HepG2 (cell line): ENCODE data around the gene FBXW5. TPM values are rescaled to one million over a fixed set of nuclear protein-coding genes. Genes with fewer than 3 reads are reported as not detected.
A peak's percentile ranks its signal among the peaks of the same experiment; 100 is the strongest.

ENCODE experiments used
- ATAC-seq: fragments of 200-7000 bp; cut with Tn5 transposase; 3 replicates; pipeline ENCODE4 v1.9.1; 2020; ENCODE audit warnings: mild to moderate bottlenecking, moderate library complexity
- BruUV-seq: library from RNA; stranded (reverse); fragments of 400-500 nt; replicated peaks from 2 replicates; lab custom pipeline; 2021; lab: Mats Ljungman, UMichigan
- CTCF ChIA-PET: fragments of 300-600 bp; formaldehyde crosslinking; extraction: SDS; loops from one replicate; lab custom pipeline; 2021; ENCODE audit warnings: low total read pairs, inconsistent platforms, low intra/inter-chr PET ratio; lab: Yijun Ruan, JAX
- POLR2A ChIA-PET: fragments of 350-600 bp; sonication (Branson Sonifier 250); formaldehyde crosslinking; loops from one replicate; lab custom pipeline; 2020; ENCODE audit warnings: antibody characterized with exemption, inconsistent platforms; lab: Yijun Ruan, JAX
- DNase-seq: peaks from one replicate; pipeline ENCODE4 v3.0.0-alpha.2; 2015; ENCODE audit warnings: low spot score
- FAIRE-seq: peaks from 3 replicates; lab custom pipeline; 2011; peaks lifted over from hg19 to GRCh38; lab: Jason Lieb, UNC
- H2AFZ ChIP-seq: one replicate; pipeline ENCODE4 v1.6.1; 2011; ENCODE audit warnings: low read length, inconsistent platforms
- H3K27ac ChIP-seq: fragments of 300-600 bp; 3 replicates; pipeline ENCODE4 v1.8.0; 2011; ENCODE audit warnings: mixed run types, mild to moderate bottlenecking, mixed read lengths, low read length, inconsistent platforms; ENCODE audit not compliant: insufficient read depth; ENCODE audit errors: extremely low read length
- H3K27me3 ChIP-seq, 2 experiments: fragments of 200-600 bp in 1 of 2; 2 replicates in 1 of 2; 3 replicates in 1 of 2; pipeline versions ENCODE4 v1.6.0 to v1.8.0; 2011; ENCODE audit warnings: low read length in 2 of 2, mild to moderate bottlenecking in 2 of 2, moderate library complexity in 2 of 2, inconsistent platforms in 1 of 2; ENCODE audit not compliant: insufficient read depth in 2 of 2, control insufficient read depth in 1 of 2
- H3K36me3 ChIP-seq, 2 experiments: fragments of 200-600 bp in 1 of 2; replicated peaks in 1 of 2; 2 replicates in 1 of 2; 3 replicates in 1 of 2; pipeline versions ENCODE4 v1.5.1 to v1.8.0; 2011; ENCODE audit warnings: low read length in 2 of 2, inconsistent platforms in 1 of 2; ENCODE audit not compliant: insufficient read depth in 2 of 2, control insufficient read depth in 1 of 2
- H3K4me1 ChIP-seq: 2 replicates; pipeline ENCODE4 v1.5.1; 2012; ENCODE audit warnings: low read length, inconsistent platforms; ENCODE audit not compliant: insufficient read depth
- H3K4me2 ChIP-seq: 2 replicates; pipeline ENCODE4 v1.6.0; 2011; ENCODE audit warnings: low read depth, low read length, inconsistent platforms
- H3K4me3 ChIP-seq, 3 experiments: fragments of 200-600 bp in 1 of 3; sonication (generic), shearing (Covaris generic) in 1 of 3; replicated peaks in 1 of 3; 2 replicates each; pipeline ENCODE4 v1.5.1; 2011 to 2016; ENCODE audit warnings: low read length in 3 of 3, inconsistent platforms in 2 of 3, low read depth in 2 of 3, mild to moderate bottlenecking in 2 of 3, control low read depth in 1 of 3, mixed read lengths in 1 of 3; ENCODE audit not compliant: insufficient read depth in 1 of 3
- H3K79me2 ChIP-seq: one replicate; pipeline ENCODE4 v1.6.1; 2011; ENCODE audit warnings: low read length, inconsistent platforms; ENCODE audit not compliant: insufficient read depth
- H3K9ac ChIP-seq: 2 replicates; pipeline ENCODE4 v1.6.0; 2011; ENCODE audit warnings: mild to moderate bottlenecking, low read depth, low read length, inconsistent platforms; ENCODE audit not compliant: insufficient read depth
- H3K9me3 ChIP-seq: 2 replicates; pipeline ENCODE4 v1.5.1; 2012; ENCODE audit warnings: mild to moderate bottlenecking, low read length
- H4K20me1 ChIP-seq: 2 replicates; pipeline ENCODE4 v1.6.0; 2011; ENCODE audit warnings: inconsistent platforms, mild to moderate bottlenecking, low read length, moderate library complexity; ENCODE audit not compliant: insufficient read depth
- CTCF ChIP-seq: sonication (generic); formaldehyde crosslinking; IDR thresholded peaks from 2 replicates; pipeline ENCODE4 v1.5.0; 2020; ENCODE audit warnings: mild to moderate bottlenecking, missing genetic modification reagents, moderate library complexity
- MED13 ChIP-seq: sonication (generic); formaldehyde crosslinking; IDR thresholded peaks from 2 replicates; pipeline ENCODE4 v1.5.0; 2020; ENCODE audit warnings: missing genetic modification reagents
- NCOA5 ChIP-seq: sonication (generic); formaldehyde crosslinking; IDR thresholded peaks from 2 replicates; pipeline ENCODE4 v1.4.0; 2020; ENCODE audit warnings: missing genetic modification reagents
- WGBS: methylation state at CpG from one replicate; pipeline ENCODE4 v1.1.6; 2017; ENCODE audit warnings: low lambda C conversion rate; 5-methylcytosine and 5-hydroxymethylcytosine counted together
- in situ Hi-C: cut with HindIII; loops from 2 replicates; pipeline ENCODE4 v1.10.0; 2017; ENCODE audit warnings: low pct_unique_long_range_greater_than_20kb; ENCODE audit not compliant: extremely low pct_ligation_motif_present
- intact Hi-C: fragments of 100-400 bp; cut with micrococcal nuclease; formaldehyde crosslinking; loops from one replicate; pipeline ENCODE4 v1.10.0; 2022; ENCODE audit not compliant: unreplicated experiment
- polyA plus RNA-seq, 8 experiments: library from polyadenylated mRNA; depleted of rRNA in 3 of 8; stranded (reverse) in 7 of 8; unstranded in 1 of 8; fragments of >200 nt; fragmentation: Illumina TruSeq in 4 of 8; extraction: Trizol in 4 of 8; gene quantifications; 2 replicates each; pipeline versions ENCODE4 v1.2.1 to v1.2.3, GENCODE V29; 2011 to 2016; ENCODE audit warnings: low read depth in 4 of 8, missing spikeins in 1 of 8, mixed read lengths in 1 of 8; ENCODE audit not compliant: insufficient read depth in 1 of 8
- total RNA-seq, 5 experiments: library from RNA; depleted of rRNA; stranded (reverse); fragments of >200 nt; fragmentation: Illumina TruSeq; extraction: Trizol; gene quantifications; 2 replicates each; pipeline ENCODE4 v1.2.3, GENCODE V29; 2016; ENCODE audit warnings: low read depth in 1 of 5
- TF ChIP-seq, protein P1 (sequence below): sonication (generic); formaldehyde crosslinking; IDR thresholded peaks from 2 replicates; pipeline ENCODE4 v1.4.0; 2020; ENCODE audit warnings: missing genetic modification reagents

The FBXW5 gene
- total and polyA plus RNA-seq, 2 of the 13 experiments (the other 11 are each of a cell fraction or from before 2014, with no cell fraction given): 52.0 to 60.4 TPM

- Histone ChIP-seq H3K27ac (no peak within 1 kb of the TSS), H2AFZ (no peak within 1 kb of the TSS), H3K9me3 (no peaks in the 10 kb centered on the region), H4K20me1 (no peaks in the 10 kb centered on the region), H3K4me1 (peaks cover 39% of the 10 kb centered on the region), H3K36me3 (no peaks in the 10 kb centered on the region), H3K9ac (no peak within 1 kb of the TSS), H3K27me3 (peaks cover 1 to 48% of the 10 kb centered on the region in 2 experiments; a peak in 4 of 5 replicates), H3K4me3 (no peak within 1 kb of the TSS), H3K4me2 (peak within 1 kb of the TSS; percentile 29; the same call in 1 of the 2 replicates), H3K79me2 (no peaks in the 10 kb centered on the region)
- in situ Hi-C loops: no loop called here
- no peak for ATAC-seq
- ChIA-PET POLR2A (no interaction called here), CTCF (no interaction called here)
- BruUV-seq: no TSS peak
- intact Hi-C loops: no loop called here
- DNase-seq: no peak
- FAIRE-seq: no peak
- no peak for TF ChIP-seq NCOA5
- TF ChIP-seq CTCF (CRISPR knock-in tag): 0 out of 2 replicates have a peak, but pooled peaks have one; percentile 3
- no peak for TF ChIP-seq MED13
- TF ChIP-seq, protein P1, sequence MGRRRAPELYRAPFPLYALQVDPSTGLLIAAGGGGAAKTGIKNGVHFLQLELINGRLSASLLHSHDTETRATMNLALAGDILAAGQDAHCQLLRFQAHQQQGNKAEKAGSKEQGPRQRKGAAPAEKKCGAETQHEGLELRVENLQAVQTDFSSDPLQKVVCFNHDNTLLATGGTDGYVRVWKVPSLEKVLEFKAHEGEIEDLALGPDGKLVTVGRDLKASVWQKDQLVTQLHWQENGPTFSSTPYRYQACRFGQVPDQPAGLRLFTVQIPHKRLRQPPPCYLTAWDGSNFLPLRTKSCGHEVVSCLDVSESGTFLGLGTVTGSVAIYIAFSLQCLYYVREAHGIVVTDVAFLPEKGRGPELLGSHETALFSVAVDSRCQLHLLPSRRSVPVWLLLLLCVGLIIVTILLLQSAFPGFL (CRISPR knock-in tag): no peak
- 23% methylated on average over 6 of the region's 18 CpGs for WGBS
Observed at GRCh38 chr9:136982232-136983051, 37.9 kb upstream of the FBXW5 start, which contains the start of gene LCNL1. LCNL1 (plus strand) TSS chr9:136982993; CDS start chr9:136983587, 594 bp downstream.
